Left lung (tissue), 10 donors: Measurements from ENCODE around the gene KLHL42. TPM values are rescaled to one million over a fixed set of nuclear protein-coding genes. Genes with fewer than 3 reads are reported as not detected.

Source experiments
- ATAC-seq: fragments of 200-7000 bp; cut with Tn5 transposase; one replicate; pipeline ENCODE4 v1.9.1; 2020; ENCODE audit warnings: moderate library complexity
- DNase-seq, 4 donors: peaks; one replicate each; pipeline ENCODE4 v3.0.0-alpha.2; 2013 to 2020
- H3K27ac ChIP-seq, 2 donors: fragments of 200-600 bp; sonication (generic) in 1 of 2; one replicate each; pipeline versions ENCODE4 v1.5.0 to v1.8.0; 2020 to 2021
- H3K27me3 ChIP-seq, 2 donors: fragments of 200-600 bp; sonication (generic) in 1 of 2; one replicate each; pipeline versions ENCODE4 v1.5.0 to v1.8.0; 2020 to 2021
- H3K36me3 ChIP-seq, 2 donors: fragments of 200-600 bp; sonication (generic) in 1 of 2; one replicate each; pipeline versions ENCODE4 v1.5.0 to v1.8.0; 2020 to 2021
- H3K4me1 ChIP-seq, 2 donors: fragments of 200-600 bp; one replicate each; pipeline ENCODE4 v1.8.0; 2021
- H3K4me3 ChIP-seq, 2 donors: fragments of 200-600 bp; sonication (generic) in 1 of 2; one replicate each; pipeline versions ENCODE4 v1.5.0 to v1.8.0; 2020 to 2021; ENCODE audit warnings: mild to moderate bottlenecking in 1 of 2
- H3K9me3 ChIP-seq, 2 donors: fragments of 200-600 bp; sonication (generic) in 1 of 2; one replicate each; pipeline versions ENCODE4 v1.5.0 to v1.8.0; 2020 to 2021
- intact Hi-C, 2 donors: fragments of 100-400 bp; cut with DNase I; formaldehyde crosslinking; loops; one replicate each; pipeline versions ENCODE4 v1.11.2 to v1.14.2; 2022
- polyA plus RNA-seq, 6 donors: library from polyadenylated mRNA; unstranded; fragments of 120-200 nt; gene quantifications; one replicate each; pipeline ENCODE4 v1.2.1, GENCODE V29; 2013; ENCODE audit not compliant: insufficient read length in 6 of 6
- total RNA-seq, 2 donors: library from RNA; stranded (reverse); fragmentation: NEBNext Ultra II Directional; extraction: Animal tissue kit (Norgen Biotek cat#: 25700); gene quantifications; one replicate each; pipeline ENCODE4 v1.2.1, GENCODE V29; 2021
- TF ChIP-seq, protein P1 (sequence below), 2 donors: fragments of 200-600 bp; sonication (generic) in 1 of 2; IDR thresholded peaks; one replicate each; pipeline versions ENCODE4 v1.5.0 to v1.8.0; 2021; ENCODE audit warnings: antibody characterized with exemption in 2 of 2
- donor health status: DM: no; HTN: yes; CAD: no.
- donor health status: DM: no; HTN: no; CAD: no.

Gene KLHL42
- total and polyA plus RNA-seq, 8 donors: 21.2 to 39.9 (median 34.9) TPM

DNA sequence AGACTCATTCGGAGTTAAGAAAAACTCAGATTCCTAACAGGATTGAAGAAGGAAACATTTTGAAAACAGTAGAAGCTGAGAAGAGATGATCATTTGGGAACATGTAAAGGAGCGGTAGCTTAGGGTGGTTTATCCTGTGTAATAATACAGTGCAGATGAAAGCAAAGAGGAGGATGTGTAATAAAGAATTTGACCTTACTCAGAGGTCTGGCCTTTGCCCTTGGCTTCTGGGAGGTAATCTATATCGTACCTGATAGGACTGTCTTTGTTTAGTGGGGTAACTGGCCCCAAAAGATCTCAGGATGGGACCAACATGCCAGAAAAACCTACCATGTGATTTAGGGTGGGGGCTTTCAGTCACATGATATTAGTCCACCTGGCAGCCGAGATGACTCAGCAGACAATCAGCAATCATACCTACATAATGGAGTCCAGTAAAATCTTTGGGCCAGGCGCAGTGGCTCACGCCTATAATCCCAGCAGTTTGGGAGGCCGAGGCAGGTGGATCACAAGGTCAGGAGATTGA, 23.3 kb upstream of the KLHL42 start:
- Histone ChIP-seq H3K27me3 (no peaks in the 10 kb centered on the region), H3K4me3 (no peak overlapping the region), H3K36me3 (peaks cover 0 to 34% of the 10 kb centered on the region in 2 donors), H3K9me3 (no peaks in the 10 kb centered on the region), H3K4me1 (no peaks in the 10 kb centered on the region), H3K27ac (no peak overlapping the region)
- ATAC-seq (no peak), DNase-seq (no peak)
- intact Hi-C loops: no loop called here
- TF ChIP-seq, protein P1, sequence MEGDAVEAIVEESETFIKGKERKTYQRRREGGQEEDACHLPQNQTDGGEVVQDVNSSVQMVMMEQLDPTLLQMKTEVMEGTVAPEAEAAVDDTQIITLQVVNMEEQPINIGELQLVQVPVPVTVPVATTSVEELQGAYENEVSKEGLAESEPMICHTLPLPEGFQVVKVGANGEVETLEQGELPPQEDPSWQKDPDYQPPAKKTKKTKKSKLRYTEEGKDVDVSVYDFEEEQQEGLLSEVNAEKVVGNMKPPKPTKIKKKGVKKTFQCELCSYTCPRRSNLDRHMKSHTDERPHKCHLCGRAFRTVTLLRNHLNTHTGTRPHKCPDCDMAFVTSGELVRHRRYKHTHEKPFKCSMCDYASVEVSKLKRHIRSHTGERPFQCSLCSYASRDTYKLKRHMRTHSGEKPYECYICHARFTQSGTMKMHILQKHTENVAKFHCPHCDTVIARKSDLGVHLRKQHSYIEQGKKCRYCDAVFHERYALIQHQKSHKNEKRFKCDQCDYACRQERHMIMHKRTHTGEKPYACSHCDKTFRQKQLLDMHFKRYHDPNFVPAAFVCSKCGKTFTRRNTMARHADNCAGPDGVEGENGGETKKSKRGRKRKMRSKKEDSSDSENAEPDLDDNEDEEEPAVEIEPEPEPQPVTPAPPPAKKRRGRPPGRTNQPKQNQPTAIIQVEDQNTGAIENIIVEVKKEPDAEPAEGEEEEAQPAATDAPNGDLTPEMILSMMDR (IDR thresholded peaks at IDR 0.05): no peak

DNA sequence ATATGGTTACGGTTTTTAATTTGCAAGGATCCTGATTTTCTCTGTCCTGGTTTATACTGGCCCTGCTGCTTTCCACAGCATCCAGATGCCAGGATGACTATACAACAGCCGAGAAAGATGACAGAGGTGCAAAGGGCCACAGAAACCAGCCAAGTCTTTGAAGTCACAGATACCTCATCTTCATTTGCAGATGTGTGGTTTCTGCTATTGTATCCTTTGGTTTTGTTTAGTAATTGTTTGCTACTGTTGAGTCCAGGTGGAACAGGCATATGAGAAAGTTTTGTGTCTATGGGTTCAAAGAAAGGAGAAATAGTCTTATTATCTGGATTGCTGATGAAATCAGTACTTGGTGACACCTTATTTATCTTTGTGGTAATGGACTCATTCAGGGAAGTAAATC, 17.3 kb upstream of the KLHL42 start:
- ATAC-seq: no peak
- no peaks in the 10 kb centered on the region for H3K9me3 ChIP-seq
- H3K27me3 ChIP-seq: no peaks in the 10 kb centered on the region
- H3K4me1 ChIP-seq: no peaks in the 10 kb centered on the region
- no peak overlapping the region for H3K4me3 ChIP-seq
- TF ChIP-seq, protein P1 (IDR thresholded peaks at IDR 0.05): no peak
- DNase-seq: no peak
- H3K27ac ChIP-seq: no peak overlapping the region
- intact Hi-C loops: no loop called here
- no peaks in the 10 kb centered on the region for H3K36me3 ChIP-seq

DNA sequence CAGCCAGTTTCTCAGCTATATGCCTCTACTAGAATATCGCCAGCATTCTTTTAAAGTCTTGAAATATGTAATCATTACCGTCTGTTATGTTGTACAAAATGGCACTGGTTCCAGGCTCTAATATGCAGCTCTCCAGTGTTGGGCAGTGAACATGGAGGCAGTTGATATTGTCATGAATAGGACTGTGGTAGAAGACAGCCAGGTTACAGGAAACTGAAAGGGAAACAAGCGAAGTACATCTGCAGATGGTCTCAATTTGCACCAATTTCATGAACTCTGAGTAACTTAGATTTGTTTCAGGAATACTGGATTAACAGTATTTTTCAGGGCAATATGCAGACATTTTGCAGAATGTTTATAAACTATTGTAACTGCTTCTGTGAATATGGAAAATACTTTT, 13.4 kb upstream of the KLHL42 start:
- TF ChIP-seq, protein P1 (IDR thresholded peaks at IDR 0.05): no peak
- no peaks in the 10 kb centered on the region for H3K9me3 ChIP-seq
- no peak for DNase-seq
- no peak overlapping the region for H3K27ac ChIP-seq
- no peaks in the 10 kb centered on the region for H3K27me3 ChIP-seq
- intact Hi-C loops: no loop called here
- no peaks in the 10 kb centered on the region for H3K4me1 ChIP-seq
- no peak overlapping the region for H3K4me3 ChIP-seq
- no peaks in the 10 kb centered on the region for H3K36me3 ChIP-seq
- ATAC-seq: no peak

DNA sequence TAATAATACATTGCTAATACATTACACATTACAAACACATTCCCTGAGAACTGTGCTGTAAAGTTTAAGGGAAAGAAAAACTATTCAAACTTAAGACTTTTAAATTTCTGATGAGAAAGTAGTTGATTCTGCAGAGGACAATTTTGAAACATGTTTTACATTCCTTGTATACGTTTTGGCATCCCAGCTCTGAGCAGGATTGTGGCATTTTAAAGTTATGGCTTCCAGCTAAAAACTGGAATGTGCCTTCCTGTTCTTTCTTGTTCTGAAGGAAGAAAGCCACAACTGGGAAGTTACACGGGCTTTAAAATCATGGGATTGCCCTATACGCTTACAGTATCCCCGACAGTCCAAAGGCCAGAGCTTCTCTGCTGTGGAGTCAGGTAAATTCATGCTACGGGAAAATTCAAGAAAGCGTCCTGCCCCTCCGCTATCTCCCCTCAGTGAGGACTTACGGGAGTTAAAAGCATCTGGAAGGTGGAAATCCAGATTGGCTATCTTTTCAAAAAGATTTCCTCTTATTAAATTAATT, 10.8 kb upstream of the KLHL42 start:
- TF ChIP-seq, protein P1 (IDR thresholded peaks at IDR 0.05): no peak
- no peak for ATAC-seq
- intact Hi-C loops: no loop called here

DNA sequence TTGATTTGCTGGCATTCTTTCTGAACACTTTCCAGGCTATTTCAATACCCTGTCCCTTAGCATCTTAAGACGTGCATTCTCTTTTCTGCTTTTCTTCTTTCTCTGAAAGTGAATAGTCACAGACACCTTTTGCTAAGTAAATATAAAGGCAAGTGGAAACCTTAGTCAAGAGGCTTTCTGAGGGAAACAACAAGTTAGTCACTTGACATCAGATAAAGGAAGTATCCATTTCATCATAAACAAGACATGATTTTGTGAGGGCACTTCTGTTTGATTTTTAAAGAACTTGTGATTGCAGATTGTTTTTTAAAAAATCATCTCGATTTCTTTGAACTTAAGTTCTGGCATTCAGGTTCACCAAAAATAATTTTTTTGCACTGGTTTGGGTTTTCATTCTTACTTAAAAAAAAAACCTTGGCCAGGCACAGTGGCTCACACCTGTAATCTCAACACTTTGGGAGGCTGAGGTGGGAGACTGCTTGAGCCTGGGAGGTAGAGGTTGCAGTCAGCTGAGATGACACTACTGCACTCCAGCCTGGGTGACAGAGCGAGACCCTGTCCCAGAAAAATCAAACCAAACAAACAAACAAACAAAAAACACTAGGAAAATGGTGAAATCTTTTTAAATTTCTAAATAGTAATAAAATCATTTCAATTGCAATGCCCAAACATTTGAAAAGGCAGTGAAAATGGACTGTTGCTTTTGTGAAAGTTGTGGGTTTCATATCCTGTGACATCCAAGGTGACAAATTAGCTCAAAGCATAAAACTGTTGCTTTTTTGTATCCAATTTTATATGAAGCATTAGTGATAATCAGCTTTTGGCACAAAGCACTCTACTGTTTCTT, 8.3 kb upstream of the KLHL42 start:
- Histone ChIP-seq H3K27ac (no peak overlapping the region), H3K9me3 (no peaks in the 10 kb centered on the region), H3K27me3 (no peaks in the 10 kb centered on the region), H3K4me3 (no peak overlapping the region), H3K36me3 (no peaks in the 10 kb centered on the region), H3K4me1 (no peaks in the 10 kb centered on the region)
- intact Hi-C loops: no loop called here
- ATAC-seq (no peak), DNase-seq (no peak)
- TF ChIP-seq, protein P1 (IDR thresholded peaks at IDR 0.05): no peak

More for the DNA sequence above, 10.8 kb upstream of the KLHL42 start:
- Histone ChIP-seq H3K9me3 (no peaks in the 10 kb centered on the region), H3K27me3 (no peaks in the 10 kb centered on the region), H3K36me3 (no peaks in the 10 kb centered on the region), H3K27ac (no peak overlapping the region), H3K4me3 (no peak overlapping the region), H3K4me1 (no peaks in the 10 kb centered on the region)
- no peak for DNase-seq
